ENCODE results near the gene SDHAF2. TPM values are rescaled to one million over a fixed set of nuclear protein-coding genes. Genes with fewer than 3 reads are reported as not detected.
"Not testable (repeated sequence)": the region's sequence is repeated elsewhere in the genome, so short reads cannot be mapped to it uniquely, and the experiment has no call there.

SDHAF2 gene
- polyA plus RNA-seq, 4 donors: 47.8 to 58.5 (median 50.2) TPM

DNA sequence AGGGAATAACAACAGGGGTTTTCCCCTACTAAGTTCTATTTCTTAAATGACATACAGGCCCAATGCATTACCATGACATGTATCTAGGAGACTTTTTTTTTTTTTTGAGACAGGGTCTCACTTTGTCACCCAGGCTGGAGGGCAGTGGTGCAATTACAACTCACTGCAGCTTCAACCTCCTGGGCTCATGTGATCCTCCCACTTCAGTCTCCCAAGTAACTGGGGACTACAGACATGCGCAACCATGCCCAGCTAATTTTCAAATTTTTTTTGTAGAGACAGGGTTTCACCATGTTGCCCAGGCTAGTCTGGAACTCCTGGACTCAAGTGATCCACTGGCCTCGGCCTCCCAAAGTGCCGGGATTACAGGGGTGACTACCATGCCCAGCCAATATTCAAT is 7.7 kb upstream of the SDHAF2 start:
- no peak for DNase-seq (ENCODE audit: low read depth in 4 of 4, low spot score in 3 of 4)

DNA sequence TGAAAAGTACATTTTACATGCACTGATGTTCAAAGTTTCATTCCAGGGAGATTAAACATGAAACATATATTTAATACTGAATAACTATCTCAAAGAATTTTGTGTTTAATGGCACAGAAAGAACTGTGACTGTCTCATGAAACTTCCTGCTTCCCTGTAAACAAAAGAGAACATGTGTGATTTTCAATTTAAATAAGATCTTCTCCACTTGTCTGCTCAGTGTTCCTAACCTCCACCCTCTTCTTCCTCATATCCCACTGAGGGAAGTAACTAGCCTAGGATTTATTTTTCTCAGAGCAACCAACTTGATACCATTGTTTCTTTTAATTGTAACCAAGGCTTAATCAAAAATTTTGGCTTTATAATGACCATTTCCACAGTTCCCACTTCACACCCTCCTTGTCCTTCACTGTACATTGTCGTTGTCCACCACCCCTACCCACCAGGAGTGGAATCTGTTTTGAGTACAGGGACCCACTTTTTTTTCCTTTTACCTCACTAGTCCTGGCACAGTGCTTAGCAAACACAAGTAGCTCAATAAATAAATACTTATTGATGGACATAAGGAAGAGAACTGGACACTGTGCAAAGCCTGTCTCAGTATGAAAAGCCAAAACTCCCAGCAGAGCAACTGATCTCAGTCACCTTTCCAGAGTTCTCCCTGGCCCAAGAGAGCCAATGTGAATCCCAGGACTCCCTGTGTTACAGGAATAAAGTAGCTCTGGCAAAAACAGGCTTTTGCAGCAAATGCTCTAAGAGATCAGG is 4.4 kb upstream of the SDHAF2 start:
- DNase-seq (ENCODE audit: low read depth in 4 of 4, low spot score in 3 of 4): no peak

DNA sequence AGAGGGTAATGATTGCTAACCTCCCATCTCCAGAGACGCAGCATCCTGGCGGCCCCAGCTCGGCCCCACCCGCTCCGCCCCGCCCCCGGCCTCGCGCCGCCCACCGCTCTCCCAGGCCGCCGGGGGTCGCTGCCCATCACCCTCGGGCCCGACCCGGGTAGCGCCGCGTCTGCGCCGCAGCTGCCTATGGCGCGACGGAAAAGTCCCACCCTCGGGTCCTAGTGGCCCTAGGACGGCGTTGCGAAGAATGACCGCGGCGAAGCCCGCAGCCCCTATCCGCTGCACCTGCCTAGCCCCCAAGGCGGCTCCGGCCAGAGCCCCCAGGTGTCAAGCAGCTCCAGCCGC is 606 bp upstream of the SDHAF2 start:
- peak in 3 of 4 donors; percentile 28 to 47 (median 38) for DNase-seq (ENCODE audit: low read depth in 4 of 4, low spot score in 3 of 4)

DNA sequence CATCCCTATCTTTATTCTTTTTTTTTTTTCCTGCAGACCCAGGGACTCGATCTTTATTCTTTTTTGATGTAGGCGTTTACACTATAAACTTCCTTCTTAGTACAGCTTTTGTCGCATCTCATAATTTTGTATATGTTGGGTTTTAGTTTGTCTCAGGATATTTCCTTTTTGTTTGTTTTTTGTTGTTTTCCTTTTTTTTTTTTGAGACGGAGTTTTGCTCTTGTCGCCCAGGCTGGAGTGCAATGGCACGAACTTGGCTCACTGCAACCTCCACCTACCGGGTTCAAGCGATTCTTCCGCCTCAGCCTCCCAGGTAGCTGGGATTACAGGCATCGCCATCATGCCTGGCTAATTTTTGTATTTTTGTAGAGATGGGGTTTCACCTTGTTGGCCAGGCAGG is 915 bp downstream of the SDHAF2 start:
- DNase-seq (ENCODE audit: low read depth in 4 of 4, low spot score in 3 of 4): not testable (repeated sequence)

DNA sequence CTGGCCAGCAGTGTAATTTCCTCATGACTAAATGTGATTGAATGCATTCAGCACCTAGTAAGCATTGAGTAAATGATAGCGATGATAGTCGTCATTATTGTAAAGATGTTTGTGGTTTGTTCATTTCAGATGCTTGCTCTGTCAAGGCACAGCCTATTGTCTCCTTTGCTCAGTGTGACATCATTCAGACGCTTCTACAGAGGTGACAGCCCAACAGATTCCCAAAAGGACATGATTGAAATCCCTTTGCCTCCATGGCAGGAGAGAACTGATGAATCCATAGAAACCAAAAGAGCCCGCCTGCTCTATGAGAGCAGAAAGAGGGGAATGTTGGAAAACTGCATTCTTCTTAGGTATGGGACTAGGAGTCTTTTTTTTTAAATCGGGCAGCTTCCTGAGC is 7.6 kb downstream of the SDHAF2 start:
- no peak for DNase-seq (ENCODE audit: low read depth in 4 of 4, low spot score in 3 of 4)

DNA sequence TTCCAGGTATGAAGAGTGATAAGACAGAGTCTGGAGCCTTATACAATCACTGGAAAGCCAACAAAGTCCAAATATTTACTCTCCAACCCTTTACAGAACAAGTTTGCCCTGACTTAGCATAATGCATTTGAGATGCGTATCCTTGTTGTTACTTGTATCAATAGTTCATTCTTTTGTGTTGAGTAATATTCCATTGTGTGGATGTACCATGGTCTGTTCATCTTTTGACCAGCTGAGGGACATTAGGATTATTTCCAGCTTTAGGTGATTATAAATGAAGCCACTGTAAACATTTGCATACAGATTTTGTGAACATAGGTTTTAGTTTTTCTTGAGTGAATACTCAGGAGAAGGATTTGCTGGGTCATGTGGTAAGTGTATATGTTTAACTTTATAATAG is 9.7 kb downstream of the SDHAF2 start:
- DNase-seq (ENCODE audit: low read depth in 4 of 4, low spot score in 3 of 4): no peak

DNA sequence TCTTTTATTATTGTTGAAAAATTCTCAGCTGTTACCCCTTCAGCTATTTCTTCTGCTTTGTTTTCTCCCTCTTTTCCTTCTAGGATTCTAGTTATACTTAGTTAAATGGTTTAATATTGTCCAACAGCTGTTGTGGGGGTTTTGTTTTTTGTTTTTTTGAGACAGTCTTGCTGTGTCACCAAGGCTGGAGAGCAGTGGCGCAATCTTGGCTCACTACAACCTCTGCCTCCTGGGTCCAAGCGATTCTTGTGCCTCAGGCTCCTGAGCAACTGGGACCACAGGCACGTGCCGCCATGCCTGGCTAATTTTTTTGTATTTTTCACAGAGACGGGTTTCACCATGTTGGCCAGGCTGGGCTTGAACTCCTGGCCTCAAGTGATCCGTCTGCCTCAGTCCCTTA is 12.7 kb downstream of the SDHAF2 start:
- no peak for DNase-seq (ENCODE audit: low read depth in 4 of 4, low spot score in 3 of 4)

DNA sequence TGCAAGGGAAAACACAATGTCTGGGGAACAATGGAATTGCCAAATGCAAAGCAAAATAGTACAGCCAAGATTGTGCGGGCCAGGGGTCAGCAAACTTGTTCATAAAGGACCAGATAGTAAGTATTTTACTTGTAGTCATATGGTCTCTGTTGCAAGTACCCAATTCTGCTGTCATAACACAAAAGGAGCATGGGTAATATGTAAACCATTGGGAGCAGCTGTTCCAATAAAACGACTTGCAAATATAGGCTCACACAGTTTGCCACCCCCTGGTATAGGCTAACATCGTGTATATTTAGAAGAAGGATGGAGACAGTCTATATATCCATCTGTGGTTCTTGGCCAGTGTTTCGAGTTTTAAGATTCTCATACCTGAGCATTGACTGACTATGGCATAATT is 15.6 kb downstream of the SDHAF2 start:
- DNase-seq (ENCODE audit: low read depth in 4 of 4, low spot score in 3 of 4): no peak

DNA sequence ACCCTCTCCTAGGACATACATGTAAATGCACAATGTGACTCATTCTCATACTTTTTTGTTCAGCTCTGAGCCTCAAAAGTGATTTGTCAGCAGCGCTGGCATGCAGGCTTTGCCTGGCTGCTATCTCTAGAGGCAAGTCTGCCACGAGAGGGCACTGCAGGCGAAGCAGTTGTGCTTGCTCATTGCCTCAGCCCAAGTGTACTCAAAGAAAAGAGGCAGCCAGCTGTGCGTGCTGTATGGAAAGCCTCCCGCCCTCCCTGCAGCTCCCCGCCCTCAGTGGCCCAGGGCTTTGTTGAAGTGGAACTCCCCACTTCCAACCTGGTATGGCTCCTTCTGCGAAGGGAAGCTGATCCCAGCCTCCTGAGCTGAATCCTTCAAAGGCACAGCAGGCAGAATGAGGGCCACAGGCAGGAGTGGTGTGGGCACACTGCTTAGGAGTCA is 16.3 kb downstream of the SDHAF2 start:
- peak; percentile 63 to 73 (median 69) for DNase-seq (ENCODE audit: low read depth in 4 of 4, low spot score in 3 of 4)

DNA sequence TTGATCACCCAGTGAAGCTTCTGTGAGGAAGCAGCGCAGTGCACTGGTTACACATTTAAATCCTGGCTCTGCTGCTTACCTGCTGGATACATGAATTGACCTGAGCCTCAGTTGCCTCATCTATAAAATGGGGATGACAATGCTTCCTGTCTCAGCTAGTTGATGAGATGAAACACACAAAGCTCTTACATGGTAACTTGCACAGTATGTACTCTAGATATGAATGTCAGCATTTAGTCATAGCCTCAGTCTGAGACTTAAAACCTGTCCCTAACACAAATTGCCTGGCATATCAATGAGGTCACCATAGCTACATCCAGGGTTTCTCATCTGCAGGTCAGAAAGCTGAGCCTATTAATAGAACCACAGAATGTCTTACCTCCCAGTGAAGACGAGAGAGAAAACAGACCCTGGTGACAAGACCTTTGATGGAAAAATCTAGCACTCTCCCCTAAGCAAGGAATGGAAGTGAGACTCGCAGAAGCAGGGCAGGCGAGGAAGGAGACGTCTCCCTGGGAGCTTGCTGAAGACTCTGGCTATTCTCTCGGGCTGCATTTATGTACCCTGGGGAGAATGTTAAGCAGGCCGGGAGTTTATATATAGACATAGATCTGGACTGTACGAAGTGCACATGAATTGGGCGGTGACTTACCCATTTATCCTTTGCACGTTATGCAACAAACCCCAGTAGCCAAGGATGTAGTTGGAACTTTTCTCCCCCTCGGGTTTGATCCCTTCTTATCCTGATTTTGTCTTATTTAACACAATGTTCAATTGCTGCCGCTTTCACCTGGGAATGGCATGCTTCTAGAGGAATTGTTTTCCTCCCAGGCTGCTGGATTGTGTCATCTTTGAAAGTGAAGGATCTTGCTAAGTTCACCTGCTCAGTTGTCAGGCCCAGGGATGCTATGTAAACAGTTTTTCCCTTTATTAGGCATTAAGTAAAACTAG is 18.0 kb downstream of the SDHAF2 start:
- no peak for DNase-seq (ENCODE audit: low read depth in 4 of 4, low spot score in 3 of 4)

DNA sequence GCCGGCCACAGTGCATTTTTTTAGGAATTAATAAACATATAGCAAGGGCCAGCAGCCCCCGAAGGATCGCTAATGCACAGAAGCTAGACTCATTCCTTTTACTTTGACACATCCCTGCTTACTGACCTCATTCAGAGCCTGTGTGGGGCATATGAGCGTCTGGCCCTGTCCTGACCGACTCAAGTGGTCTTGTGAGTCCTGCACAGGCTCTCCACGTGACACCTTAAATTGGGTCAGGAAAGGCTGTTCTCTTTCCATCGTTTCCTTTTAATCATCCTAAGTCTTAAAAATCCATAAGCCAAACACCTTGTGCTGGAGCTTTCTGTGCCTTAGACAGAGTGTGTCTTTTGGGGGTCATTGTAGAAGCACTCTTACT is 18.6 kb downstream of the SDHAF2 start:
- DNase-seq (ENCODE audit: low read depth in 4 of 4, low spot score in 3 of 4): no peak

DNA sequence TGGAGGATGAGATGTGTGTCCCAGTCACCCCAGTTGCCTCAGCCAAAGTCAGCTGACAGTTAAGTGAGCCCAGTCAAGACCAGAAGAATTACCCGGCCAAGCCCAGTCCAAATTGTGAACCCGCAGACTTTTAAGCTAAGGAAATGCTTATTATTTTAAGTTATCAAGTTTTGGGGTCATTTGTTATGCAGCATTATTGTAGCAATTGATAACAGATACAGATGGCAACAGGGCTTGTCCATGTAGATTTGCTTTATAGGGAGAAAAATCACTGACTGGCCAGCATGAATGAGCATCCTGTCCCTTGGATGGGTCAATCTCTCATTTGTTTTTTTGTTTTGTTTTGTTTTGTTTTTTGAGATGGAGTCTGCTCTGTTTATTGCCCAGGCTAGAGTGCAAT is 22.9 kb downstream of the SDHAF2 start:
- DNase-seq (ENCODE audit: low read depth in 4 of 4, low spot score in 3 of 4): no peak

DNA sequence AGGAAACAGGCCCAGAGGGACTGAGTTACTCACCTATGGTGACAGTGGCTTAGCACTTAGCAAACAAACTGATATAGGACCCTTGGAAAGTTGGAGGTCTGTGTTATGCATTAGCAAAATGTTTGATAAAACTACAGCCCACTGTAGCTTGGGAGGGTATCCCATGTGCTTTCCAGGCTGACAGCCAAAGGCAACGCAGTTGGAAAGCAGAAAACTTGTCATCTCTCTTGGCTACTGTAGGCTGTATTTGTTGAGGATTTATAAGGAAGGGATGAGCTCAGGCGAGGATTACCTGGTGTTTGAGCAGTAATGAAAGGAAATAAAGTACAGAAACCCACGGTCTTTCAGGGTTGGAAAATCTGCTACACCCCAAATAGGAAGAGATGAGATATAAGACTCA is 23.8 kb downstream of the SDHAF2 start:
- DNase-seq (ENCODE audit: low read depth in 4 of 4, low spot score in 3 of 4): no peak

DNA sequence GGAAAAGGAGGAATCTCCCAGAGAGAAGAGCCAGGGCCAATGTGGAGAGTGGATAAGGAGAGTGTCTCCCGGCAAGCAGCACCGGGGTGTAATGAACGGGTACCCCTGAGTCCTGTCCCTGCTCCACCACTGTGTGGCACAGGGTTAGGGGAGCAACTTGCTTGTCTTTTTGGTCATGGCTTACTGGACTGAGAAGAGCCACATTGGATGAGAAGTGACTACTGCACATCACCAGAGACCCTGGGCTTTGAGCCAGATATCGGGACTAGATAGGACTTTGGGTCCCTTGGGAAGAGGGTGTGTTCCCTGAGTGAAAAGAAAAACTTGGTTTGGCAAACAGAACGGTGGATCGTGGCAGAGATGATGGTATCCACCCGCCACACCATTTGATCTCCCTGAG is 24.6 kb downstream of the SDHAF2 start:
- no peak for DNase-seq (ENCODE audit: low read depth in 4 of 4, low spot score in 3 of 4)

DNA sequence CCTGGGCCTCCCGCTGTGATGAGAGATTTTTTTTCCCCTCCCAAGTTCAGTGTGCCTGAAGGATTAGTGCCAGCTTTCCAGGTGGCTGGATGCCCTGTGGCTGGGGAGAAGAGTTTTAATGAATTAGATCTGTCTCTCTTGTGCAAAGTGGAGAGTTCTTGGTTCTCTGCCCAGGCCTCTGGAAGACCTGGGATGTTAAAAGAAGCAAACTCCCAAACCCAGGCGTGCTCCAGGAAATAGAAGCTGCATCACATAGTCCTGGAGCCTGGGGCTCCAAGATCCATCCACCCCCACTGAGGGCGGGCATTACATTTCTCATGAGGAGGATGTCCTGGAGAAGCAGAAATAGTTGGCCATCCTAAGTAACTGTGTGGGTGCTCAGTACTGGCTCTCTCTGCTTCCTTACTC is 30.6 kb downstream of the SDHAF2 start:
- no peak for DNase-seq (ENCODE audit: low read depth in 4 of 4, low spot score in 3 of 4)

DNA sequence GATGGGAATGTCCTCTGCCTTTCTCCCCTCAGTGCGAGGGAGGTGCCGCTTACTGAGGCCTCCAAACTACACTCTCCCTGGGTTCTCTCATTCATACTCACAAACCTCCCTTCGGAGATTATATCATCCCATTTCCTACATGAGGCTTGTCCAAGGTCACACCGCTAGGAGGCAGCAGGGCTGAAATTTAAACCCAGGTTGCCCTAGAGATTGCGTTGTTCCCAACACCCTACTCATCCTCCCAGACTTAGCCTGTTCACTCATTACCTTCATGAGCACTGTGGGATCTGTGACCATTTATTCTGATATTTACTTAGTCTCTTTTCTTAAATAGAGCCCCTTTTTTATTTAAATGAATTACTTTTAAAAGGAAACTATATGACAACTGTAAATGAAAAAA is 31.1 kb downstream of the SDHAF2 start:
- no peak for DNase-seq (ENCODE audit: low read depth in 4 of 4, low spot score in 3 of 4)

DNA sequence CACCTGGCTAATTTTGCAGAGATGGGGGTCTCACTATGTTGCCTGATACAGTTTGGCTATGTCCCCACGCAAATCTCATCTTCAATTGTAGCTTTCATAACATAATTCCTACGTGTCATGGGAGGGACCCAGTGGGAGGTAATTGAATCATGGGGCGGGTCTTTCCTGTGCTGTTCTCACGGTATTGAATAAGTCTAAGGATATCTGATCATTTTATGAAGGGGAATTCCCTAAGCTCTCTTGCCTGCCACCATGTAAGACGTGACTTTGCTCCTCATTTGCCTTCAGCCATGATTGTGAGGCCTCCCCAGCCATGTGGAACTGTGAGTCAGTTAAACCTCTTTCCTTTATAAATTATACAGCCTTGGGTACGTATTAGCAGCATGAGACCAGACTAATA is 37.7 kb downstream of the SDHAF2 start:
- not testable (repeated sequence) for DNase-seq (ENCODE audit: low read depth in 4 of 4, low spot score in 3 of 4)

DNA sequence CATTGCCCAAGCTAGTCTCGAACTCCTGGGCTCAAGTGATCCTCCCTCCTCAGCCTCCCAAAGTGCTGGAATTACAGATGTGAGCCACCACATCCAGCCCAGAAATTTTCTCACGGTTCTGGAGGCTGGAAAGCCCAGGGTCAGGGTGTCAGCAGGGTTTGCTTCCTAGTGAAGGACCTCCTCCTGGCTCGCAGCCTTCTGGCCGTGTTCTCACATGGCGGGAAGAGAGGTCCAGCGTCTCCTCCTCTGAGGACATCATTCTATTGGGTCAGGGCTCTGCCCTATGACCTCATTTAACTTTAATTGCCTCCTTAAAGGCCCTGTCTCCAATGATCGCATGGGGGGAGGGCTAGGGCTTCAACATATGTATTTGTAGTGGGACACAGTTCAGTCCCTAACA is 38.1 kb downstream of the SDHAF2 start:
- no peak for DNase-seq (ENCODE audit: low read depth in 4 of 4, low spot score in 3 of 4)

DNA sequence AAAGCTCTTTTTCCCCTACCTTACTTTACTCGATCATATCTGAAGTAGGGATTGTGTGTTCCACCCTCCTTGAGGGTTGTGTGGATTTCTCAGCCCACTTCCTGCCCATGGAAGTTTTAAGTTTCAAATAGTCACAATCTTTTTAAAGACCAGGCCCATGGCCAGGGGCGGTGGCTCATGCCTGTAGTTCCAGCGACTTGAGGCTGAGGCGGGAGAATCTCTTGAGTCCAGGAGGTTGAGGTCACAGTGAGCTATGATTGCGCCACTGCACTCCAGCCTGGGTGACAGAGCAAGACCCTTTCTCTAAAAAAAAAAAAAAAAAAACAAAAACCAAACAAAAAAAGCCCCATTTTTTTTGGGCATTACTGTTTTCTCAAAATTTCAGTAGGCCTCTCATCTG is 42.4 kb downstream of the SDHAF2 start:
- no peak for DNase-seq (ENCODE audit: low read depth in 4 of 4, low spot score in 3 of 4)

DNA sequence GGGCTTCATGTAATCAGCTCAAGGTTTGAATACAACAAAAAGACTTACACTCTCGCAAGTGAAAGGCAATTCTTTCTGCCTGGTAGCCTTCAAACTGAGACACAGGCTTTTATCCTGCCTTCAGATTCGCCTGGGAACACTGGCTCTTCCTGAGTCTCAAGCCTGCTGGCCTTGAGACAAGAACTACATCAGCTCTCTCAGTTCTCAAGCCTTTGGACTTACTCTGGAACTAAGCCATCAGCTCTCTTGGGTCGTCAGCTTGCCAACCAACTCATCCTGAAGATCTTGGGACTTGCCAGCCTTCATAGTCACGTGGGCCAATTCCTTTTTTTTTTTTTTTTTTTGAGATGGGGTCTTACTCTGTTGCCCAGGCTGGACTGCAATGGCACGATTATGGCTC is 42.9 kb downstream of the SDHAF2 start:
- no peak for DNase-seq (ENCODE audit: low read depth in 4 of 4, low spot score in 3 of 4)

DNA sequence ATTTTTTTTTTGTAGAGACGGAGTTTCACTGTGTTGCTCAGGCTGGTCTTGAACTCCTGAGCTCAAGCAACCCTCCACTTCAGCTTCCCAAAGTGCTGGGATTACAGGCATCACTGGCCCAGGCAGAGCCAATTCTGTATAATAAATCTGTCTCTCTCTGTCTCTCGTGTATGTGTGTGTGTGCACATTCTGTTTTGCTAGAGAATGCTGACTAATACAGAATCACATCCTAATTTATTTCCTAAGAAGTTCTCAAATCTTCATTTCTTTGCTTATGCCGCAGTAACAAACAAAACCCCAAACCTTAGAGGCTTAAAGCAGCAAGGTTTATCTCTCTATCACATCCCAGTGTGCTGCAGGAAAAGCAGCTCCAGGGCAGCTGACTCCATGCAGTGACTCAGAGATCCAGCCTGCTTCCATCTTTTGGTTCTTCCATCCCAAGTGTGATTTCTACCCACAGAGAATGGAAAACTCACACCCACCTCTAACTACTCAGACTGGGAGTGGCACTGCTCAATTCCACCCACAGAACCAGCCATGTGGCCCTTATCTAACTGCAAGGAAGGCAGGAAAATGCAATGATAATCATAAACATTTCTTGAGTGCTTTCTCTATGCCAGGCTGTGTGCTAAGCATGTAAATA is 43.6 kb downstream of the SDHAF2 start:
- DNase-seq (ENCODE audit: low read depth in 4 of 4, low spot score in 3 of 4): no peak

Measured in right renal pelvis (tissue), 4 donors.